ENCODE results near the gene KCNMB3.
"Not testable (repeated sequence)": the region's sequence is repeated elsewhere in the genome, so short reads cannot be mapped to it uniquely, and the experiment has no call there.

The KCNMB3 gene

GRCh38 chr3:179250803-179251476 lies at the start of gene KCNMB3:
Gene KCNMB3, minus strand, starts transcription at chr3:179251114. Its CDS starts 124 bp downstream, at chr3:179250990.
- no peak for DNase-seq

GRCh38 chr3:179299999-179300613 lies 49.2 kb upstream of the KCNMB3 start:
- DNase-seq, result no peak

- no peak for DNase-seq
Measured at GRCh38 chr3:179299316-179299715, 48.4 kb upstream of the KCNMB3 start.

GRCh38 chr3:179297971-179298725 lies 47.2 kb upstream of the KCNMB3 start:
- no peak for DNase-seq

- DNase-seq, result no peak
Measured at GRCh38 chr3:179292450-179292849, 41.5 kb upstream of the KCNMB3 start.

GRCh38 chr3:179289295-179289694 lies 38.4 kb upstream of the KCNMB3 start:
- no peak for DNase-seq

- DNase-seq, result no peak
Measured at GRCh38 chr3:179288845-179289244, 37.9 kb upstream of the KCNMB3 start.

- no peak for DNase-seq
Measured at GRCh38 chr3:179286331-179286730, 35.4 kb upstream of the KCNMB3 start.

GRCh38 chr3:179281825-179282224 lies 30.9 kb upstream of the KCNMB3 start:
- no peak for DNase-seq

- DNase-seq, result no peak
Measured at GRCh38 chr3:179279837-179280236, 28.9 kb upstream of the KCNMB3 start.

- no peak for DNase-seq
Measured at GRCh38 chr3:179278932-179279693, 28.2 kb upstream of the KCNMB3 start.

GRCh38 chr3:179278151-179278550 lies 27.2 kb upstream of the KCNMB3 start:
- DNase-seq, result no peak

- DNase-seq, result no peak
Measured at GRCh38 chr3:179276743-179277142, 25.8 kb upstream of the KCNMB3 start.

GRCh38 chr3:179276001-179276400 lies 25.1 kb upstream of the KCNMB3 start:
- no peak for DNase-seq

- not testable (repeated sequence) for DNase-seq
Measured at GRCh38 chr3:179274434-179274833, 23.5 kb upstream of the KCNMB3 start.

- DNase-seq, result peak; percentile 50
Measured at GRCh38 chr3:179272385-179272784, 21.5 kb upstream of the KCNMB3 start.

- no peak for DNase-seq
Measured at GRCh38 chr3:179269152-179269707, 18.3 kb upstream of the KCNMB3 start.

GRCh38 chr3:179268400-179269051 lies 17.6 kb upstream of the KCNMB3 start:
- DNase-seq, result no peak

GRCh38 chr3:179266701-179267211 lies 15.8 kb upstream of the KCNMB3 start:
- DNase-seq, result no peak

- DNase-seq, result no peak
Measured at GRCh38 chr3:179265875-179266274, 15.0 kb upstream of the KCNMB3 start.

GRCh38 chr3:179265092-179265491 lies 14.2 kb upstream of the KCNMB3 start:
- DNase-seq, result no peak

GRCh38 chr3:179264449-179264848 lies 13.5 kb upstream of the KCNMB3 start:
- no peak for DNase-seq
